NCI-H1694 treated with DMSO at 0.1 percent for 48 hours (cell line): ENCODE data around the gene ALX4.

Experiments used
- DNase-seq: peaks from one replicate; lab custom pipeline; 2025; lab: John Stamatoyannopoulos, UW

The ALX4 gene

DNA sequence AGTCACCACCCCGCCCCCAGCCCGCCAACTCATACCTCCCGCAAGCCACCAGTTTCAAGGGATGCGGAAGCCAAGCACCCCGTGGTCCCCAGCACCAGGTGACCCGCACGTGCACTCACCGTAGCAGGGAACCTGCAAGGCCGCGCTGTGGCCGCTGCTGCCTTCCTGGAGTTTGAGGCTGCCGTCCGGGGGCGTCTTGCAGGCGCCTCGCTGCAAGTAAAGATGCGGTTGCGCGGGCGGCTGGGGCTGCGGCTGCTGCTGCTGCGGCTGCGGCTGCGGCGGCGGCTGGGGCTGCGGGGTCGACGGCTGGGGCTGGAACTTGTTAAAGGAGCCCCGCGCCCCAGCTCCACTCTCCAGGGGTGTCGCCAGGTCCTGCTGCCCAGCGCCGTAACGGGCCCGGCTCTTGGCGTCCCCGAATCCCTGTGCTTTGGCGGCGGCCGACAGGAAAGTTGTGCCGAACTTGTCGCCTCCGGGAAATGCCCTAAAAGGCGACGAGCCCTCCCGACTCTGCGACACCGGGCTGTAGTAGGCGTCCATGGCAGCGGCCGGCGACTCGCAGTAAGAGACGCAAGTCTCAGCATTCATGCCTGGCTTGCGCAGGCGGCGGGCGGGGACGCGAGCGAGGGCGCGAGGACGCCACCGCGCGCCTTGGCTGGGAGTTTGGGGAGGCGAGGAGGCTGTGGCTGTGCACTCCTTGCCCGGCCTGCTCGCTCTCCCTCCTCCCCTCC is at the start of gene ALX4:
Gene ALX4 (minus strand): TSS at position 662 of the 728 bp plus-strand sequence. CDS start 77 bp downstream, at position 585.
- DNase-seq, result no peak

GRCh38 chr11:44359162-44359561 is 49.2 kb upstream of the ALX4 start:
- no peak for DNase-seq

DNA sequence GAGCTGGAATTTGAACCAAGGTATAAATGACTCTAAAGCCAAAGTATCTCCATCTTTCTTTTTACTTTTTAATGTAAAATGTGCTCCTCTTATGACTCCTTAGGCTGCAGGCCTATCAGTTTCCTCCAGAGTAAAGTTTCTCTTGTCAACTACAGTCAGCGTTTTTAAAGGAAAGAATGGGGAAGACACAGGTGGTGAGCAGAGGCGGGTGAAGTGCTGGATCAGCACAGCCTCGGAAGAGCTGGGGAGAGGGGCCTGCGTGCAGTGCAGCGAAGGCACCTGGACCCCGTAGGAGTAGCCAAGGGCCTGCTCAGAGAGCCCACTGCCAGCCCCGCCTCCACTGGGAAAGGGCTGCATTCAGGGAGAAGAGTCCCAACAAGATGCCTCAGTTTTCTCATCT is 48.8 kb upstream of the ALX4 start:
- DNase-seq, result no peak

DNA sequence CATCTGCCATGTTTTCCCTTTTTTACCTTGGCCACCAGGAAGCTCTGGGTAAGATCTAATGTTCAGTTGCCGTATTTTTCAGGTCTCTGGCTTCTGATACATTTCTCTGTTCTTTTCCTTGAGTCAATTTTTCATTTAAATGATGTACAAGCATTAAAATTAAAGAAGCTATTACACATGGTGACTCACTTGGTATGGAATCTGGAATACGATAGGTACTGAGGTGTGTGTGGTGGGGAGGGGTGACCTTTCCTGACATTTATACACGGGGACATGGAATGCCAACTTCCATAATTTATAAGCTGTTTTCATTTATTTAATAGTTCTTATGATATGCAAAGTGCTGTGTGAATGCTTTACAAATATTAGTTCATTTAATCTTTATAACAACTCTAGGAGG is 47.8 kb upstream of the ALX4 start:
- no peak for DNase-seq

GRCh38 chr11:44356351-44356750 is 46.4 kb upstream of the ALX4 start:
- DNase-seq, result no peak

DNA sequence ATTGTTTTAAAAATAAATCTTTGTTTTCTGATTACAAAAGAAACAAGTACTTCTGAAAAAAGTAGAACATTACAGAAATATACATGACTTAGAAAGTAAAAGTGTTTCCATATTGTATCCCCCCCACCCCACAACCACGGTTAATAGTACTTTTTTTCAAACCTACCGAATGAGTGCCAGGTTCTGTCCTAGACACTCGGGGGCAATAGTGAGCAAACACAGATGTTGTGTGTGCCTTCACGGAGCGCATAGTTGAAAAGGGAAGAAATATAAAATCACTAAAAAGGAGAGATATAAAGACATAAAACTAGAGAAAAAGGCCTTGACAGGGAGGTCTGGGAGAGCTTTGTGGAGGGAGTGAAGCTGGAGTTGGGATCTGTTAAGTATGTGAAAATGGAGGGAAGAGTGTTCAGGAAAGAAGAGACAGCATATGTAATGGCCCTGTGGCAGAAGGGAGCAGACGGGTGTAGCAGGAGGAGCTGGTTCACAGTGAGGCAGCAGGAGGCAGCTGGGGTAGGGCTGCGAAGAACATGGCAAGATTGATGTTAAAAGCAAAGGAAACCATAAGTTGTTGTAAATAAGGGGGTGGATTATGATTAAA is 42.1 kb upstream of the ALX4 start:
- no peak for DNase-seq

DNA sequence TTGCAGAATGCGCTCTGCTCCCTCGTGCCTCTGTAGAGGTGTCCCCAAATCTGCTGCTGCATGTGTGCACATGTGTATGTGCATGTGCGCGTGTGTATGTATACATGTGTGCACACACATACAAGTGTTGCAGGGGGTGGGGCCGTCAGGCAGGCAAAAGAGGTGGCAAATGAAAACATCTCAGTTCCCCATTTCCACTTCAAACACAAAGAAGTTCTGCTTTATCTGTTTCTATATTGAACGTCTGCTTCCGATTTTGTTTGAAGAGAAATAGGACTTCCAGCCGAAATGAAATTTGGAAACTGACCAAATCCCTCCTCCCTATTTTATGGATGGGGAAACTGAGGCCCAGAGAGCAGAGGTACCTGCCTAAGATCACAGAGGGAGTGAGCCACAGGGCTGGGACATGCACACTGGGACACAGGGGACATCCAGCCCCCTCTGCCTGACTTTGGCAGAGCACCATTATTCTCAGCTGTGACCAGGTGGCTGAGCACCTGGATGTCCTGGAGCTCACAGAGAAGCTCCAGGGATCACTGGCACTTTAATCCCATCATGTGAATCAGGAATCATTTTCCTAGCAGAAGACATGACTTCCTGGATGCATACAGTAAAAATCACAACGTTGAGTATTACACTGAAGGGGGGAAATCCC is 41.2 kb upstream of the ALX4 start:
- no peak for DNase-seq

GRCh38 chr11:44349328-44349727 is 39.4 kb upstream of the ALX4 start:
- DNase-seq, result no peak

DNA sequence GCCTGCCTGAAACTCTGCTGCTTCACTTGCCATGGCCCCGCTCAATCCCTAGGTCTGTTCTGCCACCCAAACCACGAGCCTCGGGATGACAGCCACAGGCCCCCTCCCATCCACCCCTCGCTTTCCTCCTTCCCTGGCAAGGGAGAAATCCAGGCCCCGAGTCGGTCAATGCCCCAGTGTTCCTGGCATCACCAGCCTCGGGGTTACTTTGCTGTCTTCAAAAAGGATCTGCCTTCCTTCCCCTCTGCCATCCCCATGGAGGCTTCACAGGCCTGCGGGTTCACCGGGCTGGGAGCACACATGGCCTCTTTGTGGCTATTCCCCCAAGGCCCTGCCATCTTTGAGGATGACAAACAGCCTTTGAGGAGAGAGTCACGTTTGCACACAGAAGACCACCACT is 38.8 kb upstream of the ALX4 start:
- DNase-seq, result no peak

- no peak for DNase-seq
Observed at GRCh38 chr11:44348114-44348513, 38.2 kb upstream of the ALX4 start.

GRCh38 chr11:44347538-44347937 is 37.6 kb upstream of the ALX4 start:
- DNase-seq, result no peak

GRCh38 chr11:44346983-44347382 is 37.0 kb upstream of the ALX4 start:
- no peak for DNase-seq

DNA sequence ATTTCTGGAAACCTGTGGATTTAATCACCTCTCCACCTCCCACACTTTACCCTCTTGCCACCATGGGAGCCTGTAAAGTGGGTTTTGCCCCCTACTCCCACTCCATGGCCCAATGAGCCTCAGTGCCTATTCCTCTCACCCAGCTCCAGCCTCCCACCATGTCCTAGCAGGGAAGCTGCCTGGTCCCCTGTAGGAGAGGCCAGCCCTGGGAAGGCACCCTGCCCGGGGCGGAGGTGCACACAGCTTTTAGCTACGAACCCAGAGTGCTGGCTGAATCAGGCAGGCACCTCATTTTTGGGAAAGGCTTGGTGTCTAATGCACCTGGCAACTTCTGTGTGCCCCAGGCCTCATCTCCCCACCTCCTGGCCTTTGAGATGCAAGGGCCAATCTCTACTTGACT is 35.8 kb upstream of the ALX4 start:
- DNase-seq, result no peak

DNA sequence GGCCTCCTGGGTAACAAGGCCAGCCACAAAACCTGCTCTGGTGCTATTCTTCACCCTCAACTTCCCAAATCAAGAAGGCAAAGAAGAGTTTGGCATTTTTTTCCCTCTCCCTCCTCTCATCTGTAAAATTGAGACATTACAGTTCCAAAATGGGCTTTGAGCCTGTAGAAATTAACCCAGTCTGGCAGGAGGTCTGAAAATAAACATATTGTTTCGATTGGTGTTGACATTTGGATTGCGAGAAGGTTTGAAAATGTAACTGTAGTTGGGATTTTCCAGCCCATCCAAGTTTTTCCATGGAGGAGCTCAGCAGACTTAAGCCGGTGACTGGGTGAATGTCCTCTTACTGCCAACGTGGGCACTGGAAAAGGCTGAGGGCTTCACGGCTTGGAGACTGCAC is 35.0 kb upstream of the ALX4 start:
- DNase-seq, result no peak

- DNase-seq, result no peak
Observed at GRCh38 chr11:44344423-44344820, 34.5 kb upstream of the ALX4 start.

- DNase-seq, result no peak
Observed at GRCh38 chr11:44343778-44344422, 34.0 kb upstream of the ALX4 start.

GRCh38 chr11:44342616-44343015 is 32.7 kb upstream of the ALX4 start:
- DNase-seq, result no peak

DNA sequence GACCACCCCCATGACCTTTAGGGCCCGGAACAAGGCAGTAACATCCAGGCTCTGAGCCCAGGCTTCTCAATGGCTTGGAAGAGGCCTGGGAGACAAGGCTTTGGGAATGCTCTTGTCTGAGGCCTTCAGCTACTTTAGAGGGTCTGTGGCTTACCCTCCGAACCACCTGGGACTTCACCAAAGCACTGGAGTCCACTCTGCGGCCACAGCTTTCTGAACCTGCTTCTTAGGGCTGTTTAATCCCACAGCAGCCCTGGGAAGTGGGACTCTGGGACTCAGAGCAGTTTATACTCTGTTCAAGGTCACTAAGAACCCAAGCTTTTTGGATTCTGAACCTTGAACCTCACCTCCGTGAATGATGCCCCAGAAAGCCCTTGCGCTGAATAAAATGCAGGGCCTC is 30.7 kb upstream of the ALX4 start:
- DNase-seq, result no peak

GRCh38 chr11:44339530-44339883 is 29.6 kb upstream of the ALX4 start:
- DNase-seq, result no peak

GRCh38 chr11:44338698-44339529 is 29.0 kb upstream of the ALX4 start:
- no peak for DNase-seq

GRCh38 chr11:44338026-44338425 is 28.1 kb upstream of the ALX4 start:
- DNase-seq, result no peak

- DNase-seq, result no peak
Observed at GRCh38 chr11:44335919-44336318, 26.0 kb upstream of the ALX4 start.
